GM15510 (cell line): Measurements from ENCODE around the gene NAPSA.

Experiments used
- POLR2A ChIP-seq: IDR thresholded peaks from 3 replicates; pipeline ENCODE4 v1.6.1; 2011; ENCODE audit warnings: borderline replicate concordance; ENCODE audit not compliant: insufficient read length; ENCODE audit errors: extremely low read depth

NAPSA gene

DNA sequence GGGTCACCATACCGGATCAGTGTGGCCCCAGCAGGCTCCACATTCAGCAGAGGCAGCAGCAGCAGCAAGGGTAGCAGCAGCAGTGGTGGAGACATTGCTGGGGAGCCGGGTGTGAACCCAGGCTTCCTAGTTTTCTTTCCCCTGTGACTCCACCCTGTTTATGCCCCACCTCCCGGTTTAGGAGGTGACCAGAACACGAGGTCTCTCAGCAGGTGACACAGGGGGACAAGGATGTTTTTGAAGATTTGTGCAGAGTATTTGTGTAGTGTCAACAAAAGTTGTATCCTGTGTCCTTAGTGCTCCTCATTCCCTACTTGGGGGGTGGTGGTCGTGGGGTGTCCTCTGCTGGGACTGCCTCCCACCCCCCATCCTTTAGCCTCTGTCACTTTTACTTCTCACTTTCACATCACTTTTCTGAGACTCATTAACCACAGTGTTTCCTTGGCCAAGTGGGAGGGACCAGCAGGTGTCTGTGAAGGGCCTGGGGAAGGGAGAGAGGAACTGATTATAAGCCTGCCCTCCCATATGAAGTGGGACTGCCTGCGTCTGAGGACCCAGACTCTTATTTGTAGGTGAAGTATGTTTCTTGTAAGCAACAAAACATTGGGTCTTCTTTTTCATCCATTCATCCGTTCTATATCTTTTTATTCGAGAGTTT lies 20.6 kb downstream of the NAPSA start:
- peak; percentile 86 for TF ChIP-seq POLR2A

DNA sequence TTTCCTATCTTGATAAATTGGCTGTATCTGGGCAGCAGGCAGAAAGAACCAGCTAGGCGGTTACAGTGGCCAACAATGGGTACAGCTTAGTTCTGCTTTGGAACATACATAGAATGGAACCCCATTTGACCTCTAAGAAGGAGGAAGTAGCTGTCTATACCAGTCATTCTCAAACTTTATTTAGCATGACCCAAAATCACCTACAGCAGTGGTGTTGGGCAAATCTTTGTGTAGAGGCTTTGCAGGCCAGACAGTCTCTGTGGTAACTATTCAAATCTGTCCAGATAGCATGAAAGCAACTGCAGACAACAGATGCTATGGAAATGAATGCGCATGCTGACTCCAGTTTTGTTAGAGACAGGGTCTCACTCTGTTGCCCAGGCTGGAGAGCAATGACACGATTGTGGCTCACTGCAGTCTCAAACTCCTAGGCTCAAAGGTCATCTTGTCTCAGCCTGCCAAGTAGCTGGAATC lies 24.3 kb downstream of the NAPSA start:
- TF ChIP-seq POLR2A = peak; percentile 22

- TF ChIP-seq POLR2A = no peak
Measured at GRCh38 chr19:50340331-50340730, 25.1 kb downstream of the NAPSA start.

DNA sequence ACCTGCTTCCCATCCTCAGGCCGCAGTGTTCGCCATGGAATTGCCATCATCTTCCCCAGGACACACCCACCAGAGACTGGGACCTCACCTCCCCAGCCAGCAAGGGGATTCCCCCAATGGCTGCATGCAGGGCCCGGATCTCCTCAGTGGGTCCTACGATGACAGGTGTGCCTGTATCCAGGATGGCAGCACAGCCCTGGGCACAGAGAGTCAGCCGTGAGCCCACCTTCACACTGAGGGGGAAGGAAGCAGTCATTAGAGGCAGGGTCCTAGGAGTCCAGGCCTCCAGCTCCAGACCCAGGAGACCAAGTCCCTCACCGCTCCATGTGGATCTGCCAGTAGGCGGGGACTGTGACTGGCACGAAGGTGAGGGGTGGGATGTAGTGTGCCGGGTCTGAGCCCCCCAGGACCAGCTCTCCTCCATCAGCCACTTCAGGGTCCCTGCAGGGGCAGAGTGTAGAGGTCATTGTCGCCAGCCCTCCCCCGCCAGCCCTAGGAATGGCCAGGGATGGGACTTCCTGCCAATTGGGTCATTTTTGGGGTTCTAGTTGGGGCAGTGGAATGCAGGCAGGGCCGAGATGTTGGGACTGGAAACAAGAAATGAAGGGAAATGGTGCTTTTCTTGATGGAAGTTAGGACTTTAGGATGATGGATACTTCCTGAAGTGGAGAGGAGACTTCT lies 30.6 kb downstream of the NAPSA start:
- no peak for TF ChIP-seq POLR2A

DNA sequence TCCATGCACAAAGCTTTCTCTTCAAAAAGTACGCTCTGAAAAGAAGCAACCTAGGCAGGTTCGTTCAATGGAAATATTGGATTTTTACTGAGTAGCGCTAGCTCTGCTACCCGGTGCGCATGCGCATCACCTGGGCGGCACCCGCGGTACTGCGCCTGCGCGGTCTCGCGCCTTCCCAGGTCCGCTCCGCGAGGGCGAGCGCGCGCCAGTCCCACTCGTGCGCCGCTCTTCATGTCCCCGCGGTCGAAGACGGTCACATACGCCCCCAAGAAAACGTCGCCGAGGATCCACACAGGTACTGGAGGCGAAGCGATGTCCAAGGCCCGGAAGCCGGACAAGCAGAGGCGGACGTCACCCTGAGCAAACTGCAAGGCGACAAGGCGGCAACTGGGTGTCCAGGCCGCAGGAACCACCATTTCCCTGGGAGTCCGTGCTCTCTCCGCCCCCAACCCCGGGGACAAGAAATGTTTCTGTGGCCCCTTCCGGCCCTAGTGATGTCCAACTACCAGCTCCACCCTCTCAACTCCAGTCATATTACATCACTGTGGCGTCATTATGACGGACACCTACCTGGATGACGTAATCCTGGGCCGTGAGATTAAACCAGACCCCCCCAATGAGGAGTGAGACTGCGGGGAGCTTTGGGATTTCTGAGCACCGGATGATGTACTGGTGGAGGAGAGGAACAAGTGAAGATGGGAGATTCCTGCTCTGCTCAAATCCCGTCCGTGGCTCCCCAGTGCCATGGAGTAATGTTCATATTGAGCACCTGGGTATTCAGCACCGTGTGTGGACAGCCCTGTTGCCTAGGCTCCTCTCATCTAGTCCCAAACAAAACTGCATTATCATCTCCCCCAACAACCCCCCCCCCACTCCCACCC lies 31.5 kb downstream of the NAPSA start:
- TF ChIP-seq POLR2A = peak; percentile 55

GRCh38 chr19:50333235-50333736 lies 32.2 kb downstream of the NAPSA start:
- peak; percentile 34 for TF ChIP-seq POLR2A

GRCh38 chr19:50332244-50333038 lies 33.0 kb downstream of the NAPSA start:
- no peak for TF ChIP-seq POLR2A

- no peak for TF ChIP-seq POLR2A
Measured at GRCh38 chr19:50331994-50332243, 33.5 kb downstream of the NAPSA start.

- TF ChIP-seq POLR2A = no peak
Measured at GRCh38 chr19:50331221-50331993, 34.0 kb downstream of the NAPSA start.

GRCh38 chr19:50330365-50331078 lies 34.9 kb downstream of the NAPSA start:
- TF ChIP-seq POLR2A = peak; percentile 60

GRCh38 chr19:50329146-50329925 lies 36.1 kb downstream of the NAPSA start, which contains the start of gene KCNC3:
Gene KCNC3, minus strand, starts transcription at chr19:50329377. Its CDS starts 295 bp downstream, at chr19:50329082.
- TF ChIP-seq POLR2A = peak; percentile 77

DNA sequence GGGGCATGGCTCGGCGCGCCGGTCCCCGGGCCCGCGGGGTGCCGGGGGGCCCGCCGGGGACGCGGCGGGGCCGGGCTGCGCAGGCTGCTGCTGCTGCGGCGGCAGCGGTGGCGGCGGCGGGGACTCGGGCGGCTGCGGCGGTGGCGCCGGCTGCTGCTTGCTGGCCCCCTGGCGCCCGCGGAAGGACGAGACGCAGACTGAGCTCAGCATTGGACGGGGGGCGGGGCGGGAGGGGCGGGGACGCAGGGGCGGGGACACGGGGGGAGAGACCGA lies 36.6 kb downstream of the NAPSA start:
- peak; percentile 47 for TF ChIP-seq POLR2A
